EL (cell line): ENCODE measurements around the gene FBN1.
A peak's percentile ranks its signal among the peaks of the same experiment; 100 is the strongest.

Source experiments
- DNase-seq: peaks from one replicate; pipeline ENCODE4 v3.0.0-alpha.2; 2016

The FBN1 gene

GRCh38 chr15:48419896-48420295, 225.6 kb downstream of the FBN1 start:
- no peak for DNase-seq

GRCh38 chr15:48418343-48418742, 227.2 kb downstream of the FBN1 start:
- DNase-seq, result no peak

- DNase-seq, result no peak
Measured at GRCh38 chr15:48416301-48416700, 229.2 kb downstream of the FBN1 start.

GRCh38 chr15:48415036-48415886, 230.2 kb downstream of the FBN1 start:
- DNase-seq, result peak; percentile 52

GRCh38 chr15:48414015-48414414, 231.5 kb downstream of the FBN1 start:
- peak; percentile 68 for DNase-seq

- DNase-seq, result no peak
Measured at GRCh38 chr15:48413304-48413703, 232.2 kb downstream of the FBN1 start.

GRCh38 chr15:48411971-48412591, 233.4 kb downstream of the FBN1 start:
- peak; percentile 91 for DNase-seq

GRCh38 chr15:48409623-48410022, 235.9 kb downstream of the FBN1 start:
- DNase-seq, result no peak

GRCh38 chr15:48408327-48408726, 237.2 kb downstream of the FBN1 start:
- DNase-seq, result no peak

- no peak for DNase-seq
Measured at GRCh38 chr15:48407646-48408045, 237.9 kb downstream of the FBN1 start.

GRCh38 chr15:48406911-48407310, 238.6 kb downstream of the FBN1 start:
- no peak for DNase-seq

- DNase-seq, result no peak
Measured at GRCh38 chr15:48406266-48406891, 239.1 kb downstream of the FBN1 start.

- no peak for DNase-seq
Measured at GRCh38 chr15:48402427-48403177, 242.9 kb downstream of the FBN1 start.

GRCh38 chr15:48400086-48400485, 245.4 kb downstream of the FBN1 start:
- DNase-seq, result peak; percentile 42

- DNase-seq, result no peak
Measured at GRCh38 chr15:48397841-48398240, 247.7 kb downstream of the FBN1 start.

- DNase-seq, result no peak
Measured at GRCh38 chr15:48396020-48396419, 249.5 kb downstream of the FBN1 start.

GRCh38 chr15:48395521-48396011, 249.9 kb downstream of the FBN1 start:
- DNase-seq, result peak; percentile 90

- no peak for DNase-seq
Measured at GRCh38 chr15:48394970-48395369, 250.5 kb downstream of the FBN1 start.

- no peak for DNase-seq
Measured at GRCh38 chr15:48393645-48394506, 251.6 kb downstream of the FBN1 start.

GRCh38 chr15:48392356-48392755, 253.2 kb downstream of the FBN1 start:
- DNase-seq, result no peak

GRCh38 chr15:48391950-48392349, 253.6 kb downstream of the FBN1 start:
- DNase-seq, result no peak

GRCh38 chr15:48389691-48390143, 255.8 kb downstream of the FBN1 start:
- peak; percentile 61 for DNase-seq
